ENCODE measurements around the gene BRD8. TPM values are rescaled to one million over a fixed set of nuclear protein-coding genes. Genes with fewer than 3 reads are reported as not detected.

BRD8 gene
- total and polyA plus RNA-seq, 9 of the 15 experiments (the other 6 are each of a cell fraction or from before 2014, with no cell fraction given) = 54.6 to 163 (median 87.0) TPM

GRCh38 chr5:138178516-138179276 is at the start of gene BRD8, which contains the start of gene KIF20A (continued):
- TF ChIP-seq, protein P1, sequence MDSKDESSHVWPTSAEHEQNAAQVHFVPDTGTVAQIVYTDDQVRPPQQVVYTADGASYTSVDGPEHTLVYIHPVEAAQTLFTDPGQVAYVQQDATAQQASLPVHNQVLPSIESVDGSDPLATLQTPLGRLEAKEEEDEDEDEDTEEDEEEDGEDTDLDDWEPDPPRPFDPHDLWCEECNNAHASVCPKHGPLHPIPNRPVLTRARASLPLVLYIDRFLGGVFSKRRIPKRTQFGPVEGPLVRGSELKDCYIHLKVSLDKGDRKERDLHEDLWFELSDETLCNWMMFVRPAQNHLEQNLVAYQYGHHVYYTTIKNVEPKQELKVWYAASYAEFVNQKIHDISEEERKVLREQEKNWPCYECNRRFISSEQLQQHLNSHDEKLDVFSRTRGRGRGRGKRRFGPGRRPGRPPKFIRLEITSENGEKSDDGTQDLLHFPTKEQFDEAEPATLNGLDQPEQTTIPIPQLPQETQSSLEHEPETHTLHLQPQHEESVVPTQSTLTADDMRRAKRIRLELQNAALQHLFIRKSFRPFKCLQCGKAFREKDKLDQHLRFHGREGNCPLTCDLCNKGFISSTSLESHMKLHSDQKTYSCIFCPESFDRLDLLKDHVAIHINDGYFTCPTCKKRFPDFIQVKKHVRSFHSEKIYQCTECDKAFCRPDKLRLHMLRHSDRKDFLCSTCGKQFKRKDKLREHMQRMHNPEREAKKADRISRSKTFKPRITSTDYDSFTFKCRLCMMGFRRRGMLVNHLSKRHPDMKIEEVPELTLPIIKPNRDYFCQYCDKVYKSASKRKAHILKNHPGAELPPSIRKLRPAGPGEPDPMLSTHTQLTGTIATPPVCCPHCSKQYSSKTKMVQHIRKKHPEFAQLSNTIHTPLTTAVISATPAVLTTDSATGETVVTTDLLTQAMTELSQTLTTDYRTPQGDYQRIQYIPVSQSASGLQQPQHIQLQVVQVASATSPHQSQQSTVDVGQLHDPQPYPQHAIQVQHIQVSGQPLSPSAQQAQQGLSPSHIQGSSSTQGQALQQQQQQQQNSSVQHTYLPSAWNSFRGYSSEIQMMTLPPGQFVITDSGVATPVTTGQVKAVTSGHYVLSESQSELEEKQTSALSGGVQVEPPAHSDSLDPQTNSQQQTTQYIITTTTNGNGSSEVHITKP (IDR thresholded peaks at IDR 0.05; ENCODE audit: partially characterized antibody) = peak; percentile 29
- TF ChIP-seq CC2D1A (IDR thresholded peaks at IDR 0.05) = peak; percentile 75; the same call in 1 of the 2 replicates
- TF ChIP-seq SMAD1 (IDR thresholded peaks at IDR 0.05; ENCODE audit: low read depth, low read length, partially characterized antibody) = peak; percentile 94
- no peak for TF ChIP-seq ZNF277 (CRISPR knock-in tag; IDR thresholded peaks at IDR 0.05; ENCODE audit: borderline replicate concordance)
- peak; percentile 82 for TF ChIP-seq FOS (IDR thresholded peaks at IDR 0.05; ENCODE audit: extremely low read depth, insufficient read length)
- peak; percentile 92 for TF ChIP-seq ZNF143 (CRISPR knock-in tag; IDR thresholded peaks at IDR 0.05)
- TF ChIP-seq SIRT6 (IDR thresholded peaks at IDR 0.05; ENCODE audit: low read depth, low read length) = no peak
- no peak for TF ChIP-seq ZNF354B (CRISPR knock-in tag; IDR thresholded peaks at IDR 0.05)
- TF ChIP-seq GTF3C2 (IDR thresholded peaks at IDR 0.05; ENCODE audit: borderline replicate concordance, extremely low read depth, insufficient read length) = no peak
- peak; percentile 86; the same call in 1 of the 2 replicates for TF ChIP-seq SP1 (CRISPR knock-in tag; IDR thresholded peaks at IDR 0.05)
- peak; percentile 91 for TF ChIP-seq MXI1 (IDR thresholded peaks at IDR 0.05; ENCODE audit: low read depth, low read length)
- peak; percentile 79 for TF ChIP-seq BRD9 (IDR thresholded peaks at IDR 0.05; ENCODE audit: low read depth, partially characterized antibody)
- peak; percentile 99 for TF ChIP-seq NKRF (IDR thresholded peaks at IDR 0.05; ENCODE audit: borderline replicate concordance)
- no peak for TF ChIP-seq PPARD (CRISPR knock-in tag; IDR thresholded peaks at IDR 0.05)
- no peak for TF ChIP-seq CBX5 (IDR thresholded peaks at IDR 0.05; ENCODE audit: borderline replicate concordance, low read depth)
- TF ChIP-seq SRSF1 (IDR thresholded peaks at IDR 0.05; ENCODE audit: low read depth, low read length) = no peak
- TF ChIP-seq BRCA1 (IDR thresholded peaks at IDR 0.05) = no peak
- no peak for TF ChIP-seq BRCA1 (CRISPR knock-in tag; IDR thresholded peaks at IDR 0.05)

All from K562 (cell line).